Dedifferentiated amniotic fluid mesenchymal stem cell (primary cell): ENCODE measurements around the gene C3orf80.
"Not testable (repeated sequence)": the region's sequence is repeated elsewhere in the genome, so short reads cannot be mapped to it uniquely, and the experiment has no call there.

Source experiments
- DNase-seq: peaks from one replicate; pipeline ENCODE4 v3.0.0-alpha.2; 2016; ENCODE audit errors: extremely low spot score

The C3orf80 gene

DNA sequence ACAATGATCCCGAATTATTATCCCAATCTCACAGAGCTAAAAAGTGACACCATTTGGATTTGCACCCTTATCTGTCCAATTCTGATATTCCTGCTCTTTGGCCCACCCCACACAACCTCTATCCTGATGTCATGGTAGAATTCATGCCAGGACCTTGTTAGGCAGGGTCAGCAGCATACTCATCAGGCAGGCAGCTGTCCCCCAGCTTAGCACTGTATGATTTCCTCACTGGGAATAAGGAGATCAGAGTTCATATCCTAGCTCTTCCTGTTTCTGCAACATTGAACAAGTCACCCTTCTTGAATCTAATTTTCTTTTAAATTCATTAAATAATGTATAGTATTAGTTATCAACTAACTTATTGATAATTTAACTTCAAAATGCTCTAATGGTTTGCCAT lies 12.0 kb upstream of the C3orf80 start:
- DNase-seq: no peak

GRCh38 chr3:160217675-160218074 lies 7.5 kb upstream of the C3orf80 start:
- no peak for DNase-seq

DNA sequence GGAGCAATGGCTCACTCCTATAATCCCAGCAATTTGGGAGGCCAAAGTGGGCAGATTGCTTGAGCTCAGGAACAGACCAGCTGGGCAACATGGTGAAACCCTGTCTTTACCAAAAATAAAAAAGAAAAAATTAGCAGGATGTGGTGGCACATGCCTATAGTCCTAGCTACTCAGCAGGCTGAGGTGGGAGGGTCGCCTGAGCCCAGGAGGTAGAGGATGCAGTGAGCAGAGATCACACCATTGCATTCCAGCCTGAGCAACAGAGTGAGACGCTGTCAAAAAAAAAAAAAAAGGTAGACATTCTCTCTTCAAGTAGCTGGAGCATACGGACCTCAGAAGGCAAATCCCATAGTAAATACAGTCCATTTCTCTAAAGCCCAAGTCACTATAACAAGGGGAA lies 7.1 kb upstream of the C3orf80 start:
- DNase-seq: no peak

GRCh38 chr3:160220038-160220437 lies 5.2 kb upstream of the C3orf80 start:
- DNase-seq: no peak

GRCh38 chr3:160221019-160221418 lies 4.2 kb upstream of the C3orf80 start:
- no peak for DNase-seq

DNA sequence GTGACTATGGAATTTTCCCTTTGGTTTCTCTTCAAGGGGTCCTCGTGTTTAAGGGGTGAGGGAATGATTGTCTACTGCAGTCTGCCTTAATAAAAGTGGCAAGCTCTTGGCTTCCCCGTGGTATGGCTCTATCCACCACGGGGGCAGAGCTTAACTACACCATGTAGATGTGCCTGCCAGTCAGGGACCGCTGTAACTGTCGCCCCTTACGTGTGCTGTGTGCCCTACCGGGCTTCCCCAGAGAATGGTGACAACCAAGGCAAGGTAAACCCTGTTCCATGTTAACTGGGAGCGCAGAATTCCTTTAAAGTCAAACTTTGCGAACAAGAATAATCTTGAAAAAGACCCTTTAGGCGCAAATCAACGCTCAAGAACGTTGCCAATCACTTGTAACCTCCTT lies 966 bp upstream of the C3orf80 start:
- no peak for DNase-seq

DNA sequence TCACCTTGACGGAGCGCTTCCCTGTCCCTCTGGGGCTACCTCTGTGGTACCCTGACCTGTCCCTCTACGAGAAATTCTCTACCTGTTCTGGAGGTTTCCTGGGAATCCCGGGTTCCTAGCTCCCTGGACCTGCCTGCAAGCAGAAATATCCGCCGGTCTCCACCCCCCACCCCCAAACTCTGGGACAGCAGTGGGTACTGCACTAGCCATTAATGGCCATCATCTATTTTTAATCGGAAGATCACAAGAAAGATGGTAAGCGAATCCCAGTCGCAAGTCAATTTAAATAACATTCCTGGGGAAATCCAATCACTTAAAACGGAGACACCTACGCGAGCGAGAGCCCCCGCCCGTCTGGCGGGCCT lies 429 bp upstream of the C3orf80 start:
- no peak for DNase-seq

- DNase-seq: no peak
Observed at GRCh38 chr3:160226026-160226907, 1.0 kb downstream of the C3orf80 start.

GRCh38 chr3:160227419-160227818 lies 2.2 kb downstream of the C3orf80 start:
- no peak for DNase-seq

GRCh38 chr3:160232014-160232413 lies 6.8 kb downstream of the C3orf80 start:
- no peak for DNase-seq

DNA sequence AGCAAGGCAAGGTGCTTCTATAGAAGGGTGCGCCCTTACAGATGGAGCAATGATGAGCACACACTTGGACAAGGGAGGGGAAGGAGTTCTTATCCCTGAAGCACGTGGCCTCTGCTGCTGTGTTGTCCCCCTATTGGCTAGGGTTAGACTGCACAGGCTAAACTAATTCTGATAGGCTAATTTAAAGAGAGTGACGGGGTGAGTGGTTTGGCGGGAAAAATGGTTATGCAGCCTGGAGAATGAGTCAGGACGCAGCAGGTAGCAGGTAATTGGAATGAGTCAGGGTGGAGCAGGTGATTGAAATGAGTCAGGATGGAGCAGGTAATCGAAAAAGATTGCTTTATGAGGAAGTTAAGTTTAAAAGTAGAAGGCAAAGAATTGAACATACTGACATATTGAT lies 15.5 kb downstream of the C3orf80 start:
- DNase-seq: not testable (repeated sequence)

DNA sequence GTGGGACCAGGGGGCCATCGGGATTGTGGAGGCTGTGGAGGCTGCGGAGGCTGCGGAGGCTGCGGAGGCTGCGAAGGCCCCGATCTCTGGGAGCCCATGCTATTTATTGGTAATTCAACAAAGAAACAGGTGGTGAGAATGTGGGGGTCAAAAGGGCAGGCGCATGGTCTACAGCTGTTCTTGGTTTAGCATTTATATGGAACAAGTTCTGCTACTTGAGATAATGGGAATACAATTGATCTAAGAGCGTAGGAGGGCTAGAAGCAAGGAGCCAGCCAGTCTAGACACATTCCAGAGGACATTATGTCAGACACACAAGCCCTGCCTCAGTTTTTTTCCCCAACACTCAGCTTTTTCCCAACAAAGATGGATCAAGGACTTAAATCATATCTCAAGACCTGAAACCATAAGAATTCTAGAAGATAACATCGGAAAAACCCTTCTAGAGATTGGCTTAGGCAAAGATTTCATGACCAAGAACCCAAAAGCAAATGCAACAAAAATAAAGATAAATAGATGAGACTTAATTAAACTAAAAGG lies 20.1 kb downstream of the C3orf80 start:
- no peak for DNase-seq

GRCh38 chr3:160247766-160248165 lies 22.5 kb downstream of the C3orf80 start:
- DNase-seq: no peak

DNA sequence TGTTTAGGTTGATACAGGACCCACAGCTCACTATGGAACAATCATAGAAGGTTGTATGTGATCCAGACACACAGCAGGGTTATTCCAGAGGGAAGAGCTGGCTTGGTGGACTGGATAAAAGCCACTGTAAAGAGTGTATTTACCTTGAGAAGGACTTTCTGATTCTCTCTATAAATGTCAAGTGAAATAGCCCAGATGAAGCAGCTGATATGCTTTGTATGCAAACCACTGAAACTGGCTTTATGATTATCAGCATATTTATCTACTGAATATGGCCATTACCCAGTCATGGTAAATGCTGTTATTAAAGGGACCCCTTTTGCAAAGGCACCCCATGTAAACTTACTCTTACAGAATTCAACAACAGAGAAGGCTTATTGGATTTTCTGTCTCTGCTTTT lies 28.1 kb downstream of the C3orf80 start:
- DNase-seq: no peak

DNA sequence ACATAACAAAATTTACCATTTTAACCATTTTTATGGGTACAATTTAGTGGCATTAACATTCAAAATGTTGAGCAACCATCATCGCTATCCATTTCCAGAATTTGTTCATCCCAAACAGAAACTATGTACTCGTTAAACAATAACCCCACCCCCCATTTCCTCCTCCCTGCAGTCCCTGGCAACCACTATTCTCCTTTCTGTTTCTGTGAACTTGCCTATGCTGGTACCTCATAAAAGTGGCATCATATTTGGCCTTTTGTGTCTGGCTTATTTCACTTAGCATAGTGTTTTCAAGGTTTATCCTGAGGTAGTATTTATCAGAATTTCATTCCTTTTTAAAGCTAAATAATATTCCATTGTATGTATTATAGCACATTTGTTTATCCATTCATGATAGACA lies 32.4 kb downstream of the C3orf80 start:
- no peak for DNase-seq

DNA sequence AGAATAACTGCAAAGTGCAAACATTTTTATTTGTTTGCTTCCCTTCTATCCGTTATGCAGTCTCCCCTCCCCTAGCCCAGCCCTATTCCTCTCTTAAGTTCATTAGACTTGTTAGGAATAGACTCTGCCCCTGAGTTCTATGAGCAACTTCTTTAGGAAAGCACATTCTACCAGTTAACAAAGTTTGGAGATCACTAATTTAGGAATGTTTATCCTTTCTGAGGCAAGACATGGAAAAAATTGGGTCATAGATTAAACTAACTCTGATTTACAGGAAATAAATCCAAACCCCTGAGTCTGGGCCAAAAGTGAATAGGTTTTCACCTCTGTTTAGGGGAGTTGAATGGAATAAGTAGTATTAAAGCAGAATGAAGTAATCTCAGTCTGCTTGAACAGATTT lies 34.4 kb downstream of the C3orf80 start:
- DNase-seq: peak; percentile 19

- DNase-seq: no peak
Observed at GRCh38 chr3:160260587-160261270, 35.5 kb downstream of the C3orf80 start.

GRCh38 chr3:160265088-160265487 lies 39.9 kb downstream of the C3orf80 start:
- no peak for DNase-seq
